HG03521 (cell line): ENCODE measurements around the gene SCN4B.

Experiments
- ATAC-seq: cut with Tn5 transposase; IDR thresholded peaks from one replicate; pipeline ENCODE4 v1.9.1; 2021; ENCODE audit warnings: mild to moderate bottlenecking, moderate library complexity; ENCODE audit not compliant: unreplicated experiment

The SCN4B gene

DNA sequence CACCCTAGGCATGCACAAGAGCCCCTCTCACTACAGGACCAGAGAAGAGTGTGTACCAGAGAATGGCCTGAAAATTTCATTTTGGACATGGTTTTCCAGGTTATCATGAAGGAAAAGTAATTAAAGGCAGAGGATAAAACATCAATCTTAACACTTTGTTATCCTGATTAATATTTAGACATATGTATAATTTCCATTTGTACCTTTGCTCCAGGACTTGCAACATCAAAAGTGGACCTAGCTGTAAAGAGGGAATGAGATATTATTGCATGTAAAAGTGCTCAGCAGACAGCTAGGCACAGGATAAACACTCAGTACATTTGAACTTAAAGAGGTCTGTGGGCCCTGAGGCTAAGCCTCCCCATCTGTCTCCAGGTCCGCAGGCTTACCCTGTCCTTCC, 2.0 kb upstream of the SCN4B start:
- ATAC-seq, result no peak

DNA sequence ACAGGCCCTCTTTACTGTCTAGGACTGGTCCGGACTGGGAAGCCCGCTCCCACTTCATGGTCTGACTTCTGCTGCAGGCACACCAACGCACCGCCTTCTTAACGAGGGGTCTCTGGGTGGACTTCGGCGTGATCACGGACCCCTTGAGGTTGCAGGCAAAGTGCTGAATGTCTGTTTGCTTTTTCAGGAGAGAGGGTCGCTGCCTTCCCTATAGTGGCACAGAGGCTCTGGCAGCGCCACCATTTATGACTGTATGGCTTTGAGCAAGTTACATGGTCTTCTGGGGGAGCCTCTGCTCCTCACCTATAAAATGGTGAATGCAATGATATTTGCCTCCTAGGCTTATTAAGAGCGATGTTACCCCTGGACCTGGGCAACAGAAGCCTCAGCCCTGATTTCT, 1.4 kb upstream of the SCN4B start:
- ATAC-seq, result no peak

DNA sequence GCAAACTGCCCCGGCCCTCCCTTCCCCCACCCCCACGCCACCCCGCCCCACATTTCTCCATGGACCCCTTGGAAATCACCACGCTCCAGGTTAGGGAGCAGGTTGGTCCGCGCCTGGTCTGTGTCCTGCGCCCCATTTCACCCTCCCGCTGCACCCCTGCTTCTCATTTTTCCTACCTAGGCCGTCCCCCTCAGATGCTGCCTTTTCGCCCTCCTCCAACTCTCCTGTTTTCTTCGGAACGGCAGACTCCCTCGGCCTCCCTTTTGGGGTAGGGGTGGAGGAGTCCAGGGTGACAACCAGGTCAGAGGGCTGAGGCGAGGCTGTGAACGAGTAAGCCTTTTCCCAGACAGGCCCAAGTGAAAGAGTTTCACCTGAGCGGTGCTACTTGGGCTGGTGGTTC, 893 bp upstream of the SCN4B start:
- no peak for ATAC-seq

DNA sequence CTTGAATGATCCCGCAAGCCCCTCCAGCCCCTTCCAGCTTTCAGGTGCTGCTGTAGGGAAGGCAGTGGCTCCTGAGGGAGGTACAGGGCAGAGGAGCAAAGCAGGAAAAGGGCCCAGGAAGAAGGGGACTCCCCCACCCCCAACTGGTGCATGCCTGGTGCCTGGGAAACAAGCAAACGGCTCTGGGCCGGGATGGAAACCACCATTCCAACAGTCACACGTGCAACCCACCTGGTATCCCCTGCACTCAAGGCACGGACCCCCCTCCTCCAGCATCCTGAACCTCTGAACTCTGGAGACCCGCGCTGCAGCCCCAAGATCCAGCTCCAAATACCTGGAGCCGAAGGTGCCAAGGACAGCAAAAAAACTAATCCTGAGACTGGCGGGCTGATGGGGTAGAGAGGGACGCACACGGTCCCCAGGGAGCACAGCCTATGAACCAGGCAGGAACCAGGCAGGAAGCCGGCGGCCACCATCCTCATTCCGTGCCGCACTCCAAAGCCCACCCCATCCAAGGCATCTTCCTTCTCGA, 537 bp downstream of the SCN4B start:
- no peak for ATAC-seq

DNA sequence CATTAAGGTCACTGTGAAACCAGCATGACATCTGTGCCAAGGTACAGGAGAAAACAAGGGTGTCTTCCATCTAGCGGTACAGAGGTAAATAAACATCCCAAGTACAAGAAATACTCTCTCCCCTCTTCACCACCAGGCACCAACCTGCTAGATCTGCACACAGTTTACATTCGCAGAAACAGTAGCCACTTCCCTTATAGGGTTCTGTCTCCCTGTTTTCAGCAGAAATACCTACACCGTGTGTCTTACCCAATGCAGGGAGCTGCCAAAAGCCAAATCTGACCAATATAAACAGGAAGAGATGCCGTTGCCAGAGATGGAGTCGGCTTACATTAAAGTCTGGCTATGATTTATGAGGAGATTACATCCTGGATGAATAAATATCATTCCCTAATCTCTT, 1.2 kb downstream of the SCN4B start:
- ATAC-seq, result no peak

DNA sequence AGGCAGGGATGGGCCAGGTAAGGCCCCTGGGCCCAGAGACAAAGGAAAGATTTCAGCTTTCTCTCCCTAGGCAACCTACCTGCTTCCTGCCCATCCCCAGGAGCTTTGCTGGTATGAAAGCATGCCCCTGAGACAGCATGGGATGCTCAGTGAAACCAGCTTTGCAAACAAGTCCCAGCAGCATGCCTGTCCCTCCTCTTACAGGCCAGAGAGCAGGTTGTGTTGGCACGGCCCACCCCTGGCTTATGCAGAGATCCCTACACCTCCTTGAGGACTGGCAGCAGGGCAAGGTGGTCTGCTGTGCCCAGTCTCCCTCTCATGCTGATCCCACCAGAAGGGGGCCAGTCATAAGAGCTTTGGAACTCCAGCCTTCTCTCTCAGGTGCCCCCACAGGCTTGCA, 3.1 kb downstream of the SCN4B start:
- ATAC-seq, result no peak

DNA sequence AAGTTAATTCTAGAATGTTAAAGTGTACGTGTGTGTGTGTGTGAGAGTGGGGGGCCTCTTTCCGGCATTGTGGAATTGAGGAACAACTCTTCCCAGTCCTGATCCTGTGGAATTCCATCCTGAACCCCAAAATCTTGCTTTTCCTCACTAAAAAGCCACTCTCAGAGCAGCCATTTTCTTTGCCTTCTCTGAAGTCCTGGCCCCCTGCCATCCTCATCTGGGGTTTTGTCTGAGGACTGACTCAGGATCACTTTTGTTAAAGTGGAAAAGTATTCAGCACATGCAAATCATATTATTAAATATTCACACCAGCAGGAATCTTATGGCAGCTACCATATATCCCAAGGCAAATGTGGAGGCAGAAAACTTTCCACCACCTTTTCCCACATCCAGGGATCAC, 3.8 kb downstream of the SCN4B start:
- ATAC-seq, result no peak

DNA sequence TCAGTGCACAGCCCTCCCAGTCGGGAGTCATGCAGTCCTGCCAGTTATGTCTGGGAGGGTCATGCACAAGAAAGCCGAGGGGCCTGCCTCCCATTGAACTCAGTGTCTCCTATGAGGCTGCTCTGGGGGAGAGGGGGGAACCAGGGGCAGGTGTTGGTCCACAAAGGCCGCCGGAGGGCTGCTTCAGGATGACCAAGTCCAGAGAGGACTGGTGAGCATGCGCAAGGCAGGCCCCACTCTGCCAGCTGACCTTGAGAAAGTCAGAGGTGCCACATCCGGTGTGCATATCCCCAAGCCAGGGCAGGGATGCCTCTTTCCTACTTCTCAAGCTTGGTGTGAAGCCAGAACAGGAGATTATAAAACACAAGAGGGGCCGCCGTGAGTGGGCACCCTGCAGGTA, 4.4 kb downstream of the SCN4B start:
- ATAC-seq, result no peak

DNA sequence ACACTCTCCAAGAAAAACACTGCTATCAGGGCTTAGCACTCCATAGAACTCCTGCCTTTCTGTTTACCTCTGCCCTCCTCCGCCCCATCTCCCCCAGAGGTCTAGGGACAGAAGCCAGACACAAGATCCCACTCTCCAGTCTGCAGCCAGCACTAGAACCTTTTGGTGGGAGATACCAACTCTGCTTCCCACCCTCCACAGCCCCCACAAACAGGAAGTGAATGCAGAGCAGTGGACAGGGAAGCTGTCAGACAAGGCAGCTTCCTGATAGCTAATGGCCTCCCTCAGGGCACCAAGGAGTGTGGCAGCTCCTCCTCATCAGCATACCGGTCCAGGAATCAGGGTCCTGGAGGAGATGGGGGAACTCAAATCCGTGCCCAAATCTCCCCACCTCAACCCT, 5.1 kb downstream of the SCN4B start:
- ATAC-seq, result no peak

DNA sequence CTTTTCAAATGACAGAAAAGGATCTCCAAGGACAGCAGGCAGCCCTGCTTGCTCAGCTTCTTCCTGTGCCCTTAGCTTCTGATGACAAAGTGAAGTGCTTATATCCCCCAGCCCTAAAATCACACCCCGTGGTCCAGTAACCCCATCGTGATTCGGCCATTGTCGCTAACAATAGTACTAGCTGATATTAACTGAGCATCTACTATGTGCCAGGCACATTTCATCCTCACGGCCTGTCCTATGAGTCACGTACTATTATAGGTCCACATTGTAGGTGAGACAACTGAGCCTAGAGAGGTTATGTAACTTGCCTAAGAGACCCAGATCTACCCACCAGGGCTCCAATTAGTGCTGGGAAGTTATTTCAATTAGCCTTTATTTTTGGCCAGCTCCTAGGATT, 6.1 kb downstream of the SCN4B start:
- no peak for ATAC-seq

DNA sequence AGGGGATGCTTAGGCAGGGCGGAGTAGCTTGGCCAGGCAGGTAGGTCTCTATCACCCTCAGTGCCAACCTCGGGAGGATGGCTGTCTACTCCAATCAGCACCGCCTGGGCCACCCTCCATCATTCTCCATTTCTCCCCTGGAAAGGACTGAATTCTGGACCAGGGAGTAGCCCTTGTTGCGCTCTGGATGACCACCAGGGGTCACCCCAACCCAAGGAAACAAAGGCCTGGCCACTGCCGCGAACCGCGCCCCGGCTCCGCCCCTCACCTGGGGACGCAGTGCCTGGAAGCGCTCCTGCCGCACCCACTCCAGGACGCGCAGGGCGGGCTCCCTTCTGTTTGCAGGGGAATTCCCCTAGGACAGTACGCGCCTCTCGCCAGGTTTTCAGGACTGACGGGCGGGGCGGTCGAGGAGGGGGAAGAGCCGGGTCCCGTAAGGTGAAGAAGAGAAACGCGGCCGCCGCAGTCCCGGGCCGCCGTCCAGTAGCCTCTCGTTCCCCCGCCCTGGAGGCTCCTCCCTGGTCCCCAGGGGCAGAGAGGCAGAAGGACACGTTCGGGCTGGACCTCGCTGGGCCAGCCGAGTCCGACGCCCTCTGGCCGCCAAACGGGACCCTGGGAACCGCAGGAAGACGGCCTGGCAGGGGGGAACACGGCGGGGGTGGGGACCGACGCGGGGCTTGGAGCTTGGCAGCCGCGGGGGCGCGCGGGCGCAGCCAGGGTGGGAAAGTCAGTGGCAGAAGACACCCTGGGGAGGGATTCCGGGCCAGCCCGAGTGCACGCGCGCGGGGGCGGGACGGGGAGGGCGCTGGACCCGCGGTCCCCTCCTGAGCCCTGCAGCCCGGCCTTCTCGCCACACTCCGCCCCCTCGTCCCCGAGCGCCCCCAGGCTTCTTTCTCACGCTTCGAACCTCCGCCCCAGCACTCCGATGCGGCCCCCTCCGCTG, 7.1 kb downstream of the SCN4B start:
- peak; percentile 64 for ATAC-seq

DNA sequence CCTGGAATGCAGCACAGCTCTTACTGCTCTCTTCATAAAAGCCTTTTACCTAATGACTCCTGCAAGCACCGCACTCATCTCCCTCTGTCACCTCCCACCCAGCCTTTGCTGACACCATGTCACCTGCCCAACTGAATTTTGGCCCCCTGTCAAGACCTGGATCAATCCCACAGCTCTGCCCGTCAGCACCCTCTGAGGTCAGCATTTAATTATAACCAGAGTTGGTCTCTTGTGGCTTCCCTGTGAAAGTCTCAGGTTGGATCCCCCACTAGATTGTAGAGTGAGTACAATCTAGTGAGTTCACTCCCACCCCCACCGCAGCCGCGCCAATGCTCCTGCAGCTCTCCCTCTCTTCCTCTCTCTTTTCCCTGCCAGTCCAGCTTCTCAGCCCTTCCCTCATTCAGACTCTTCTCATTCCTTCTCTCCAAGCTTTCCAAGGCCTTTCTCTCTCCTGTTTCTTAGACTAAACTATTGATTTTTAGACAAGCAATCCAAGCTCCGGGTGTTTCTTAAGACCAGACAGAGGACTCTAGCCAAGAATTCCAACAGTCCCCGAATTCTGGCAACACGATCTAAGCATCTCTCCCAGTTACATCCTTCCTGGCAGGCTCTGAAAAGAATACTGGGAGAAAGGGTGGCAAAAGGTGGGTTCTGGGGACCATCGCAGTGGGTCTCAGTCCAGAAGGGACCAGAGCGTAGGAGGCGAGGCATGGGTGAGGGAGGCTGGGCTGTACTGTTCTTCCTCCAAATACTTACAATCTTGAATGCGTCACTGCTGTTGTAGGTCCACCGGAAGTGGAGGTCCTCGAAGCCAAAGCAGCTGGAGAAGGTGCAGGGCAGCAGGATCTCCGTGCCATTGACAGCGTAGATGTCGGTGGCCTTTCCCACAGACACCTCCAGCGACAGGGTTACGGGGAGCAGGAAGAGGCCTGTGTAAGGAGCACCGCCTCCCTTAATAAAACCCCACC, 8.0 kb downstream of the SCN4B start:
- no peak for ATAC-seq

DNA sequence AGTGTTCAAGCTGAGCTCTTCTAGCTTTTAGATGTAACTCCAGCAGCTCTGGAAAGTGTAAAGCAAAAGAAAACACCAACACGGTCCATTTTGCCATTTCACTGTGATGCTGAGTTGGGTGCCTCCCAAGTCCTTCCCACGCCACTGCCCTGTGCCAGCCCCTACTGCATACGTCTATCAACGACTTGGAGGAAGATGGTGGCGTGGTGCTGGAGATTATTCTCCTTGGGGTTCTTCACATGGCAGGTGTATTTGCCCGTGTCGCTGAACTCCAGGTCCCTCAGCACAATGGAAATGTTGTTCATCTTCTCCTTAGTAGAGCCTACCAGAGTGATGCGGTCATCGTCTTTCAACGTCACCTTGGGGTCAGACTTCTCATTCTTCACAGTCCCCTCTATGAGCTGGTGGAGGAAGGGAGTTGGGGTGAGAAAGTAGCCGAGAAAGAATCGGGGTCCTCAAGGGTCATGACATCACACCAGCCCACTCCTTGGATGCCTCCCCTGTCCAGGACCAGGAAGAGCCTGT, 8.9 kb downstream of the SCN4B start:
- ATAC-seq, result no peak

DNA sequence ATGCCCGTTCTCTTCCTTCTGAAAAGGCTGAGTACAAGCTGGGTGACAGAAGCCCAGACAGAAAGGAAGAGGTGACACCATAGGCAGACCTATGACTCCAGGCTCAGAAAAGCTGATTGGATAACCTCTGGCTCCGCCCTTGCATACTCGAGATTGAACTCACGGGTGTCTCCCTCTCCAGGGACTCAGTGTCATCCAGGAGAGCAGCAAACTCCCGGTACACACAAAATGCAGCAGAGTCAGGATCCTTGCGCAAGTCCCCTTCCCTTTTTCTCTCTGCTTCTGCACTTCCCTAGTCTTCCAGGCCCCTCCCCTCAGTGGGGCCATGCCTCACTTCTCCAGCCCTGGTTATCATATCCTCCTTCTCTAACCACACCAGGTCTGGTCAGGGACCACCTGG, 9.8 kb downstream of the SCN4B start:
- no peak for ATAC-seq

DNA sequence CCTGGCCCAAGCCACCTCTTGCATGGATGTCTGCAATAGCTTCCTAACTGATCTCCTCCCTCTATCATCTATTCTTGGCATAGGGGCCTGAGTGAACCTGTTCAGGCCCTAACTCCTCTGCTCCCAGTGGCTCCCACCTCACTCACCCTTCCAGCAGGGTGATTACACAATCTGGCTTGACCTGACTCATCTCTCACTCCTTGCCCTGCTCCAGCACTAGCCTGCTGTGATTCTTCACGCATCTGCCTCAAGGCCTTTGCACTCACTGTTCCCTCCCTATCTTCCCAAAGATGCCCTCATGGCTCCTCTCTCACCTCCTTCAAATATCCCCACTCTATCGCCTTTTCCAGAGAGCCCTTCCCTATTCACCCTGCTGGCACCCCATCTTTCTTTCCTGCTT, 10.5 kb downstream of the SCN4B start:
- no peak for ATAC-seq

DNA sequence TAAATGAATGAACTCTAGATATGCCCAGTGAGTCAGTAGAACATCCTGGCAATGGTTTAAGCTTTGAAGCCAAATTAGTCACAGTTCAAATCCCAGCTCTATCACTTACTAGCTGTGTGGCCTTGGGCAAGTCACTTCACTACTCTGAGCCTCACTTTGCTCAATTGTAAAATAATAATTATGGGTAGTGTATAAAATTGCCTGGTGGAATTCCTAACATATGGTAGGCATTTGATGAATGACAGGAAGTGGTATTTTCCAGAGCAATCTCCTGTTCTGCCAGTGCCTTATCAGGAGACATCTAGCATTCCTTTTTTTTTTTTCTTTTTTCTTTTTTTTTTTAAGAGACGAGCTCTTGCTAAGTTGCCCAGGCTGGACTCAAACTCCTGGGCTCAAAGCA, 13.0 kb downstream of the SCN4B start:
- no peak for ATAC-seq

DNA sequence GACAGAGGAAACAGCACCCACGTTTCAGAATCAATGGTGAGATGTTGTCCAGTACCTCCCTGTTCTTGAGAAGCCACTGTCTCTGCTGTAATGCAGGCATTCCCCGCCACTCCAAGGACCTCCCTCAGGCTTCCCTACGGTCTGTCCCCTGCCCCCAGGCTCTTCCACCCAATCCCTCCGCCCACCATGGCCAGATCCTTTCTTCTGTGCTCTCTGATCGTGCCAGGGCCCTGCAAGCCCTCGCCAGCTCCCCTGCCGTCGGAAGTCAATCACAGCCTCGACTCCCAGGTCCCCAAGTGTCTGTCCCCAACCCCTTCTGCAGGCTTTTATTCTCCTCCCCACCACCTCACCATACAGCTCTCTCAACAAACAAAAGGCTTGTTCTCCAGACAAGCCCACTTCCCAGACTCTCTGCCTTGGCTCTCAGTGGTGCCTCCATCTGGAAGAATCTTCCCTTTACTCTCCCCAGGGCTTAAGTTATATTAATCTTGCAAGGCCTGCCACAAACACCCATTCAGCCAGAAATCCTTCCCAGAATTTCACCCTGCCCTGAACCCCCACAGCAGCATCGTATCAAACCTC, 13.7 kb downstream of the SCN4B start:
- ATAC-seq, result no peak

DNA sequence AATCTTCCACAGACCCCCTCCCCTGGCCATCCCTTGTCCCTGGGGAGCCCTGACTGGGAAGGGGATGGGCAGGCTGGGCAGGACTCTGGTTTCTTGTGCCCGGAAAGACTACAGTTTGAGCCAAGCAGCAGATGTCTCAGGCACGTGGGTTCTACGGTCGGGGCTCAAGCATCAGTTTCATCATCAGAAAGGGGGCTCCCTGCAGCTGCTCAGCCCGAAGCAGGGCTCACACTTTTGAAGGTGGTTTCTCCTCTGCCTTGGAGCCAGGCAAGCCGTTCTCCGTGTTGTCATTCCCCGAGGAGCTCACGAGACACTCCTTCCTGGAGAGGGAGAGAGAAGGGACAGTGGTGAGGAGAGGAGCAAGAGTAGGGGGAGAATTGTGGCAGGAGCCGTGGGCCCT, 15.8 kb downstream of the SCN4B start:
- no peak for ATAC-seq

DNA sequence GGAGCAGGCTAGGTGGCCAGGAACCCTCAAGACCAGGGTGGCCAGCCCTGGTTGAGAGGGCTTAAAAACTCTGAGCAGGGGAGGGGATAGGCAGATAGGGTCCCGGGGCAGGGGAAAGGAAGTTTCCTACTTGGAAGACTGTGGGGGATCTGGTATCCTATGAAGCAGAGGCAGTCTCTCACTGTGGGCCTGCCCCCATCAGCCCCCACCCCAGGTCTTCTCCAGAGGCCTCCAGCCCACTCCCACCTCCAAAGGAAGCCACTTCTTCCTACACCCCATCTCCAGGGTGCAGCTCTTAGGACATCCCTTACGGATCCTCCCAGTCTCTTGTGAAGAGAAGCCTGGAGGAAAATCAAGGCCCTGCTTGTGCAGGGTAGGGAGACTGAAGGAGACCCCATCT, 16.3 kb downstream of the SCN4B start:
- no peak for ATAC-seq

DNA sequence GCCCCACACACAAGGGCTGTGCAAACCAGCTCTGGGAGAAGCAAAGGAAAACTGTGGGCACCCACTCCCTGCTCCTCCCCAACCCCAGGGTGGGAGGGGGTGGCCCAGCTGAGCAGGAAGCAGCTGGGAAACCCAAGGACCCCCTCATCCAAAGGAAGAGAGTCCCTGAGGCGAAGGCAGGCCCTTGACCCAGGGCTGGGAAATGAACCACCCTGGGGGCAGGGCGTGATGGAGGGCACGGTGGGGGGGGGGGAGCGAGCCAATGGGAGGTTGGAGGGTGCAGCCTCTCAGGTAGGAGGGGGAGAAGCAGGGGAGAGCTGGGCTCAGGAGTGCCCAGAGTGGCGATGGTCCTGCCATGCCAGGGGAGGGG, 16.8 kb downstream of the SCN4B start:
- no peak for ATAC-seq
